CD4-positive, alpha-beta T cell treated with Interleukin-15 for 1 hour (primary cell): ENCODE measurements around the gene AK8.

Experiments
- DNase-seq: peaks from one replicate; pipeline ENCODE4 v3.0.0-alpha.2; 2020

AK8 gene

GRCh38 chr9:132857616-132858342 lies 20.3 kb downstream of the AK8 start:
- no peak for DNase-seq

GRCh38 chr9:132857031-132857430 lies 21.1 kb downstream of the AK8 start:
- DNase-seq, result no peak

GRCh38 chr9:132855904-132856303 lies 22.2 kb downstream of the AK8 start:
- DNase-seq, result no peak

- no peak for DNase-seq
Observed at GRCh38 chr9:132854832-132855231, 23.3 kb downstream of the AK8 start.

GRCh38 chr9:132853482-132853881 lies 24.6 kb downstream of the AK8 start:
- DNase-seq, result no peak

- no peak for DNase-seq
Observed at GRCh38 chr9:132849185-132849706, 28.8 kb downstream of the AK8 start.

GRCh38 chr9:132846918-132847515 lies 31.1 kb downstream of the AK8 start:
- no peak for DNase-seq

GRCh38 chr9:132846109-132846917 lies 31.8 kb downstream of the AK8 start:
- no peak for DNase-seq

- DNase-seq, result no peak
Observed at GRCh38 chr9:132842124-132843044, 35.7 kb downstream of the AK8 start.

- DNase-seq, result no peak
Observed at GRCh38 chr9:132840980-132841379, 37.1 kb downstream of the AK8 start.

GRCh38 chr9:132838291-132838690 lies 39.8 kb downstream of the AK8 start:
- DNase-seq, result no peak

GRCh38 chr9:132837501-132838286 lies 40.4 kb downstream of the AK8 start:
- DNase-seq, result no peak

- DNase-seq, result no peak
Observed at GRCh38 chr9:132834343-132834742, 43.7 kb downstream of the AK8 start.

- DNase-seq, result no peak
Observed at GRCh38 chr9:132833550-132834121, 44.4 kb downstream of the AK8 start.

- no peak for DNase-seq
Observed at GRCh38 chr9:132832171-132832881, 45.8 kb downstream of the AK8 start.

- DNase-seq, result no peak
Observed at GRCh38 chr9:132828201-132828770, 49.8 kb downstream of the AK8 start.

- no peak for DNase-seq
Observed at GRCh38 chr9:132827366-132827765, 50.7 kb downstream of the AK8 start.

GRCh38 chr9:132826621-132827365 lies 51.3 kb downstream of the AK8 start:
- DNase-seq, result no peak

- no peak for DNase-seq
Observed at GRCh38 chr9:132826131-132826530, 52.0 kb downstream of the AK8 start.

- no peak for DNase-seq
Observed at GRCh38 chr9:132825430-132825829, 52.7 kb downstream of the AK8 start.
